Activated T-cell treated with anti-CD3 and anti-CD28 coated beads, Interleukin-2, amount 50 U/mL, for 72 hours (primary cell): Measurements from ENCODE around the gene NCAPD3. TPM values are rescaled to one million over a fixed set of nuclear protein-coding genes. Genes with fewer than 3 reads are reported as not detected.

ENCODE experiments used
- ATAC-seq, 2 donors: fragments of 150-1000 bp; cut with Tn5 transposase; replicated peaks in 1 of 2; 2 replicates each; pipeline ENCODE4 v1.10.0; 2021; ENCODE audit warnings: moderate library complexity in 2 of 2, mild to moderate bottlenecking in 1 of 2
- DNase-seq, 2 donors: peaks; one replicate each; pipeline ENCODE4 v3.0.0; 2021 to 2022; ENCODE audit warnings: mixed read lengths in 1 of 2
- H3K27ac Mint-ChIP-seq: one replicate; pipeline ENCODE4 v1.8.0; 2022; ENCODE audit warnings: mild to moderate bottlenecking, moderate library complexity, mixed read lengths
- H3K27me3 Mint-ChIP-seq: one replicate; pipeline ENCODE4 v1.8.0; 2022; ENCODE audit warnings: low read depth, mixed read lengths
- H3K36me3 Mint-ChIP-seq, 2 donors: one replicate each; pipeline ENCODE4 v1.8.0; 2022; ENCODE audit warnings: mixed read lengths in 2 of 2, mild to moderate bottlenecking in 1 of 2; ENCODE audit not compliant: insufficient read depth in 2 of 2
- H3K4me1 Mint-ChIP-seq: one replicate; pipeline ENCODE4 v1.8.0; 2022; ENCODE audit warnings: low read depth, mixed read lengths
- H3K4me3 Mint-ChIP-seq, 2 donors: one replicate each; pipeline ENCODE4 v1.8.0; 2022; ENCODE audit warnings: mild to moderate bottlenecking in 2 of 2, mixed read lengths in 2 of 2, moderate library complexity in 2 of 2
- H3K9me3 Mint-ChIP-seq, 2 donors: one replicate each; pipeline ENCODE4 v1.8.0; 2022; ENCODE audit warnings: mixed read lengths in 2 of 2
- total RNA-seq, 2 donors: library from RNA; stranded (reverse); gene quantifications; one replicate each; pipeline ENCODE4 v1.2.3, GENCODE V29; 2022

NCAPD3 gene
- total RNA-seq, result 10 to 100 TPM; 65.8 to 75.6 TPM

- Mint-ChIP-seq H3K27me3 (no peaks in the 10 kb centered on the region), H3K9me3 (no peaks in the 10 kb centered on the region), H3K4me1 (peaks cover 72% of the 10 kb centered on the region), H3K4me3 (peak within 1 kb of the TSS; percentile 98 to 100), H3K36me3 (peaks cover 11 to 22% of the 10 kb centered on the region in 2 donors), H3K27ac (peak within 1 kb of the TSS; percentile 99)
- peak; percentile 96 to 97 for DNase-seq
- ATAC-seq, result peak; percentile 81 to 83
Observed at GRCh38 chr11:134223836-134224709, at the start of gene NCAPD3, which contains the start of gene VPS26B. NCAPD3 (minus strand) TSS chr11:134223967; CDS start chr11:134223926, 41 bp downstream. VPS26B (plus strand) TSS chr11:134224671; CDS start chr11:134225123, 452 bp downstream.

GRCh38 chr11:134273317-134273712, 49.5 kb upstream of the NCAPD3 start:
- DNase-seq (no peak), ATAC-seq (no peak)
- Mint-ChIP-seq H3K4me3 (peak overlapping the region; percentile 31 to 98), H3K27ac (peak overlapping the region; percentile 20), H3K36me3 (peaks cover 3 to 8% of the 10 kb centered on the region in 2 donors), H3K27me3 (no peaks in the 10 kb centered on the region), H3K9me3 (no peaks in the 10 kb centered on the region), H3K4me1 (peaks cover 53% of the 10 kb centered on the region)

GRCh38 chr11:134272381-134273316, 48.9 kb upstream of the NCAPD3 start:
- Mint-ChIP-seq H3K9me3 (no peaks in the 10 kb centered on the region), H3K27ac (peak overlapping the region; percentile 20), H3K4me1 (peaks cover 53% of the 10 kb centered on the region), H3K36me3 (peaks cover 1 to 6% of the 10 kb centered on the region in 2 donors), H3K27me3 (no peaks in the 10 kb centered on the region), H3K4me3 (peak overlapping the region; percentile 31 to 98)
- no peak for ATAC-seq
- DNase-seq, result no peak

GRCh38 chr11:134271978-134272377, 48.2 kb upstream of the NCAPD3 start:
- peaks cover 0 to 4% of the 10 kb centered on the region in 2 donors for H3K36me3 Mint-ChIP-seq
- no peak overlapping the region for H3K4me3 Mint-ChIP-seq
- no peaks in the 10 kb centered on the region for H3K27me3 Mint-ChIP-seq
- no peak overlapping the region for H3K27ac Mint-ChIP-seq
- no peaks in the 10 kb centered on the region for H3K9me3 Mint-ChIP-seq
- ATAC-seq (no peak), DNase-seq (no peak)
- peaks cover 49% of the 10 kb centered on the region for H3K4me1 Mint-ChIP-seq

GRCh38 chr11:134270250-134270714, 46.5 kb upstream of the NCAPD3 start:
- peaks cover 46% of the 10 kb centered on the region for H3K4me1 Mint-ChIP-seq
- peak; percentile 49 to 54 for ATAC-seq

GRCh38 chr11:134267966-134268365, 44.2 kb upstream of the NCAPD3 start:
- ATAC-seq, result no peak
- Mint-ChIP-seq H3K27ac (no peak overlapping the region), H3K27me3 (no peaks in the 10 kb centered on the region), H3K4me3 (no peak overlapping the region), H3K4me1 (peaks cover 23% of the 10 kb centered on the region), H3K36me3 (no peaks in the 10 kb centered on the region), H3K9me3 (no peaks in the 10 kb centered on the region)
- DNase-seq, result no peak

More at GRCh38 chr11:134270250-134270714, 46.5 kb upstream of the NCAPD3 start:
- no peak for DNase-seq
- peaks cover 0 to 1% of the 10 kb centered on the region in 2 donors for H3K36me3 Mint-ChIP-seq
- H3K27me3 Mint-ChIP-seq, result no peaks in the 10 kb centered on the region
- no peaks in the 10 kb centered on the region for H3K9me3 Mint-ChIP-seq
- peak overlapping the region; percentile 38 to 65 for H3K4me3 Mint-ChIP-seq
- H3K27ac Mint-ChIP-seq, result no peak overlapping the region

GRCh38 chr11:134267461-134267860, 43.7 kb upstream of the NCAPD3 start:
- H3K36me3 Mint-ChIP-seq, result no peaks in the 10 kb centered on the region
- no peak for ATAC-seq
- no peaks in the 10 kb centered on the region for H3K27me3 Mint-ChIP-seq
- no peaks in the 10 kb centered on the region for H3K9me3 Mint-ChIP-seq
- no peak overlapping the region for H3K27ac Mint-ChIP-seq
- DNase-seq, result no peak
- H3K4me3 Mint-ChIP-seq, result no peak overlapping the region
- peaks cover 18% of the 10 kb centered on the region for H3K4me1 Mint-ChIP-seq

- ATAC-seq, result no peak
- Mint-ChIP-seq H3K9me3 (no peaks in the 10 kb centered on the region), H3K4me3 (no peak overlapping the region), H3K4me1 (peaks cover 14% of the 10 kb centered on the region), H3K27ac (no peak overlapping the region), H3K36me3 (no peaks in the 10 kb centered on the region), H3K27me3 (no peaks in the 10 kb centered on the region)
- no peak for DNase-seq
Observed at GRCh38 chr11:134266841-134267251, 43.1 kb upstream of the NCAPD3 start.

- no peak overlapping the region for H3K27ac Mint-ChIP-seq
- H3K4me3 Mint-ChIP-seq, result no peak overlapping the region
- H3K9me3 Mint-ChIP-seq, result no peaks in the 10 kb centered on the region
- DNase-seq (no peak), ATAC-seq (no peak)
- no peaks in the 10 kb centered on the region for H3K27me3 Mint-ChIP-seq
- H3K4me1 Mint-ChIP-seq, result peaks cover 14% of the 10 kb centered on the region
- no peaks in the 10 kb centered on the region for H3K36me3 Mint-ChIP-seq
Observed at GRCh38 chr11:134266440-134266839, 42.7 kb upstream of the NCAPD3 start.

- Mint-ChIP-seq H3K9me3 (no peaks in the 10 kb centered on the region), H3K27me3 (no peaks in the 10 kb centered on the region), H3K36me3 (no peaks in the 10 kb centered on the region), H3K4me1 (peaks cover 4% of the 10 kb centered on the region), H3K4me3 (no peak overlapping the region), H3K27ac (no peak overlapping the region)
- ATAC-seq (no peak), DNase-seq (no peak)
Observed at GRCh38 chr11:134264966-134265764, 41.4 kb upstream of the NCAPD3 start.

- Mint-ChIP-seq H3K4me1 (no peaks in the 10 kb centered on the region), H3K27me3 (no peaks in the 10 kb centered on the region), H3K36me3 (peaks cover 0 to 3% of the 10 kb centered on the region in 2 donors), H3K4me3 (no peak overlapping the region), H3K27ac (no peak overlapping the region), H3K9me3 (no peaks in the 10 kb centered on the region)
- DNase-seq, result peak; percentile 38 to 40
- peak; percentile 55 to 62 for ATAC-seq
Observed at GRCh38 chr11:134261626-134262488, 38.1 kb upstream of the NCAPD3 start.
